WI38 (cell line): Measurements from ENCODE around the gene EGFL6.
"Not testable (repeated sequence)": the region's sequence is repeated elsewhere in the genome, so short reads cannot be mapped to it uniquely, and the experiment has no call there.

Experiments
- H3K4me3 ChIP-seq: 2 replicates; pipeline ENCODE4 v1.5.1; 2011; ENCODE audit warnings: low read depth, mild to moderate bottlenecking, control low read depth, low read length
- CTCF ChIP-seq: IDR thresholded peaks from 2 replicates; pipeline ENCODE4 v1.5.1; 2012; ENCODE audit warnings: low read depth, mild to moderate bottlenecking, control low read depth, low read length

Gene EGFL6

GRCh38 chrX:13645464-13646153, 76.2 kb downstream of the EGFL6 start:
- no peak for TF ChIP-seq CTCF
- no peak overlapping the region for H3K4me3 ChIP-seq

- TF ChIP-seq CTCF: peak; percentile 68
- no peak overlapping the region for H3K4me3 ChIP-seq
Measured at GRCh38 chrX:13646154-13646549, 76.8 kb downstream of the EGFL6 start.

- no peak overlapping the region for H3K4me3 ChIP-seq
- TF ChIP-seq CTCF: no peak
Measured at GRCh38 chrX:13647709-13648212, 78.4 kb downstream of the EGFL6 start.

GRCh38 chrX:13648336-13648735, 78.9 kb downstream of the EGFL6 start:
- not testable (repeated sequence) for H3K4me3 ChIP-seq

GRCh38 chrX:13649838-13650237, 80.4 kb downstream of the EGFL6 start:
- no peak overlapping the region for H3K4me3 ChIP-seq
- no peak for TF ChIP-seq CTCF

- no peak overlapping the region for H3K4me3 ChIP-seq
- no peak for TF ChIP-seq CTCF
Measured at GRCh38 chrX:13650318-13650717, 80.9 kb downstream of the EGFL6 start.

DNA sequence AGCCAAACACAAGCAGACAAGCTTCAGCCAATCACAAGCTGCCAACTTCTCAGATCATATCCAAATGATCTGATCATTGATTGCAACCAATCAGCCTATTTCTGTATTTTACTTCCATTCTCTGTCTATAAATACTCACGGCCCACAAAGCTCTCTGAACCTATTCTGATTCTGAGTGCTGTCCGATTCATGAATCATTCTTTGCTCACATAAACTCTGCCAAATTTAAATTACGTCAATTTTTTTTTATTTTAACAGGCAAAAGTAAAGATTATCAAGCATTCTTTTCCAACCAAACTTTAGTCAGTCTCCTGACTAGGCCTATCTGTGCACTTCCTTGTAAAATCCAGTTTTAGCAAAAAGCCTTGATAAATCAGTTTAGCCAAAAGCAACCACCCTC, 81.7 kb downstream of the EGFL6 start:
- no peak for TF ChIP-seq CTCF
- no peak overlapping the region for H3K4me3 ChIP-seq

GRCh38 chrX:13652287-13652793, 82.9 kb downstream of the EGFL6 start:
- TF ChIP-seq CTCF: no peak
- peak overlapping the region; percentile 58 for H3K4me3 ChIP-seq
